ENCODE results near the gene FEZ2.

FEZ2 gene

GRCh38 chr2:36541891-36542595 is 55.9 kb downstream of the FEZ2 start:
- Histone ChIP-seq H3K9me3 (ENCODE audit: insufficient read depth, low read length) (no peaks in the 10 kb centered on the region), H4K20me1 (ENCODE audit: low read depth, low read length) (no peaks in the 10 kb centered on the region), H3K79me2 (ENCODE audit: insufficient read depth, low read length) (no peaks in the 10 kb centered on the region), H3K9me2 (replicated peaks; ENCODE audit: insufficient read depth, low read length) (no peaks in the 10 kb centered on the region), H3K27ac (ENCODE audit: low read depth, low read length) (no peak overlapping the region), H3K9ac (ENCODE audit: low read length) (no peak overlapping the region), H3K4me2 (ENCODE audit: low read depth, low read length, poor library complexity, severe bottlenecking) (no peak overlapping the region), H3F3A (ENCODE audit: insufficient read depth) (no peaks in the 10 kb centered on the region), H3K36me3 (ENCODE audit: low read length) (no peaks in the 10 kb centered on the region), H2AFZ (ENCODE audit: low read depth, low read length, severe bottlenecking) (no peak overlapping the region), H3K27me3 (ENCODE audit: low read length) (no peaks in the 10 kb centered on the region), H3K4me3 (ENCODE audit: insufficient read depth, low read length, poor library complexity, severe bottlenecking) (no peak overlapping the region)
- TF ChIP-seq CTCF (IDR thresholded peaks at IDR 0.05; ENCODE audit: insufficient read depth, low read length, poor library complexity, severe bottlenecking) (no peak), EZH2phosphoT487 (conservative IDR thresholded peaks at IDR 0.05; ENCODE audit: low read length) (no peak)

GRCh38 chr2:36540986-36541754 is 56.8 kb downstream of the FEZ2 start:
- Histone ChIP-seq H3K79me2 (ENCODE audit: insufficient read depth, low read length) (no peaks in the 10 kb centered on the region), H3K4me3 (ENCODE audit: insufficient read depth, low read length, poor library complexity, severe bottlenecking) (no peak overlapping the region), H3K9me2 (replicated peaks; ENCODE audit: insufficient read depth, low read length) (no peaks in the 10 kb centered on the region), H3K4me2 (ENCODE audit: low read depth, low read length, poor library complexity, severe bottlenecking) (no peak overlapping the region), H3K36me3 (ENCODE audit: low read length) (no peaks in the 10 kb centered on the region), H3F3A (ENCODE audit: insufficient read depth) (no peaks in the 10 kb centered on the region), H4K20me1 (ENCODE audit: low read depth, low read length) (no peaks in the 10 kb centered on the region), H2AFZ (ENCODE audit: low read depth, low read length, severe bottlenecking) (no peak overlapping the region), H3K27me3 (ENCODE audit: low read length) (no peaks in the 10 kb centered on the region), H3K27ac (ENCODE audit: low read depth, low read length) (no peak overlapping the region), H3K9me3 (ENCODE audit: insufficient read depth, low read length) (no peaks in the 10 kb centered on the region), H3K9ac (ENCODE audit: low read length) (no peak overlapping the region)
- TF ChIP-seq EZH2phosphoT487 (conservative IDR thresholded peaks at IDR 0.05; ENCODE audit: low read length) = no peak
- TF ChIP-seq CTCF (IDR thresholded peaks at IDR 0.05; ENCODE audit: insufficient read depth, low read length, poor library complexity, severe bottlenecking) = no peak

- no peaks in the 10 kb centered on the region for H3F3A ChIP-seq (ENCODE audit: insufficient read depth)
- no peak for TF ChIP-seq EZH2phosphoT487 (conservative IDR thresholded peaks at IDR 0.05; ENCODE audit: low read length)
These were observed 58.3 kb downstream of the FEZ2 start for GRCh38 chr2:36539631-36540030.

GRCh38 chr2:36538335-36538734 is 59.6 kb downstream of the FEZ2 start:
- H3K36me3 ChIP-seq (ENCODE audit: low read length) = no peaks in the 10 kb centered on the region
- no peak for TF ChIP-seq EZH2phosphoT487 (conservative IDR thresholded peaks at IDR 0.05; ENCODE audit: low read length)
- no peak overlapping the region for H3K4me2 ChIP-seq (ENCODE audit: low read depth, low read length, poor library complexity, severe bottlenecking)
- no peak overlapping the region for H3K9ac ChIP-seq (ENCODE audit: low read length)
- H3K9me3 ChIP-seq (ENCODE audit: insufficient read depth, low read length) = no peaks in the 10 kb centered on the region
- H3K27me3 ChIP-seq (ENCODE audit: low read length) = no peaks in the 10 kb centered on the region
- no peak overlapping the region for H3K4me3 ChIP-seq (ENCODE audit: insufficient read depth, low read length, poor library complexity, severe bottlenecking)
- H3F3A ChIP-seq (ENCODE audit: insufficient read depth) = no peaks in the 10 kb centered on the region
- no peak overlapping the region for H3K27ac ChIP-seq (ENCODE audit: low read depth, low read length)
- no peak overlapping the region for H2AFZ ChIP-seq (ENCODE audit: low read depth, low read length, severe bottlenecking)
- no peaks in the 10 kb centered on the region for H3K9me2 ChIP-seq (replicated peaks; ENCODE audit: insufficient read depth, low read length)
- H3K79me2 ChIP-seq (ENCODE audit: insufficient read depth, low read length) = no peaks in the 10 kb centered on the region
- no peaks in the 10 kb centered on the region for H4K20me1 ChIP-seq (ENCODE audit: low read depth, low read length)

More at GRCh38 chr2:36539631-36540030, 58.3 kb downstream of the FEZ2 start:
- Histone ChIP-seq H3K36me3 (ENCODE audit: low read length) (no peaks in the 10 kb centered on the region), H3K4me2 (ENCODE audit: low read depth, low read length, poor library complexity, severe bottlenecking) (no peak overlapping the region), H2AFZ (ENCODE audit: low read depth, low read length, severe bottlenecking) (no peak overlapping the region), H3K9ac (ENCODE audit: low read length) (no peak overlapping the region), H3K27ac (ENCODE audit: low read depth, low read length) (no peak overlapping the region), H3K27me3 (ENCODE audit: low read length) (no peaks in the 10 kb centered on the region), H3K9me2 (replicated peaks; ENCODE audit: insufficient read depth, low read length) (no peaks in the 10 kb centered on the region), H3K9me3 (ENCODE audit: insufficient read depth, low read length) (no peaks in the 10 kb centered on the region), H3K4me3 (ENCODE audit: insufficient read depth, low read length, poor library complexity, severe bottlenecking) (no peak overlapping the region), H4K20me1 (ENCODE audit: low read depth, low read length) (no peaks in the 10 kb centered on the region), H3K79me2 (ENCODE audit: insufficient read depth, low read length) (no peaks in the 10 kb centered on the region)
